ENCODE measurements around the gene MBD3L5.

Gene MBD3L5

DNA sequence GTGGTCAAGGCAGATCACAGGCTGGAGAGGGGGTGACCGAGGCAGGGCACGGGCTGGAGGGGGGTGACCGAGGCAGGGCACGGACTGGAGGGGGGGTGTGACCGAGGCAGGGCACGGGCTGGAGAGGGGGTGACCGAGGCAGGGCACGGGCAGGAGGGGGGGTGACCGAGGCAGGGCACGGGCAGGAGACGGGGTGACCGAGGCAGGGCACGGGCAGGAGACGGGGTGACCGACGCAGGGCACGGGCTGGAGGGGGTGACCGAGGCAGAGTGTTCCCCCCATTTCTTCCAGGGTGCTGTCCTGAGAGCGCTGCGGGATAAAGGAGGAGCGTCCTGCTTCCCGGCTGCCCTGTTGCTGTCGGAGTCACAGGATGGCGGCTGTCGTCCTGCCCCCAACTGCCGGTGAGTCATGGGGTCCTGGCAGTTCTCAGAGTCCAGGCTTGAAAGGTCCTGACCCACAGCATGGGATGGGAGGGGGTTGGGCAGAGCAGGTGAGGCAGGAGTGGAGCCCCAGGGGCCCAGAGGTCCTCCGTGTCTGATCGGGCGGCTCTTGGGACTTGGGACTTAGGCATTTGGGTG, 44.4 kb downstream of the MBD3L5 start:
- Histone ChIP-seq H3K4me3 (ENCODE audit: low read length in 2 of 2) (no peak overlapping the region), H3K4ac (ENCODE audit: low read length) (no peak overlapping the region), H2AFZ (ENCODE audit: low read length) (no peak overlapping the region), H3K27ac (replicated peaks; ENCODE audit: low read length) (no peak overlapping the region), H3K27me3 (ENCODE audit: control insufficient read depth in 3 of 3, insufficient read depth in 3 of 3, low read depth in 1 of 3, low read length in 3 of 3) (no peaks in the 10 kb centered on the region), H2BK5ac (ENCODE audit: low read length) (no peak overlapping the region), H4K8ac (ENCODE audit: low read depth, low read length) (no peak overlapping the region), H3K23ac (ENCODE audit: low read depth, low read length, poor library complexity) (no peak overlapping the region), H3K9ac (ENCODE audit: low read depth, low read length, poor library complexity) (no peak overlapping the region), H3K4me1 (ENCODE audit: control insufficient read depth in 2 of 2, insufficient read depth in 1 of 2, low read depth in 1 of 2, low read length in 2 of 2) (peaks cover 0 to 4% of the 10 kb centered on the region in 2 donors), H3K18ac (ENCODE audit: low read length) (no peak overlapping the region), H3K79me1 (ENCODE audit: low read depth, low read length) (peaks cover 2% of the 10 kb centered on the region), H3K4me2 (ENCODE audit: insufficient read depth, low read length, poor library complexity, severe bottlenecking) (no peak overlapping the region), H3K9me3 (replicated peaks in 1 of 2; ENCODE audit: control insufficient read depth in 2 of 2, insufficient read depth in 1 of 2, low read depth in 1 of 2, low read length in 2 of 2) (peaks cover 16 to 49% of the 10 kb centered on the region in 2 donors), H2BK15ac (ENCODE audit: low read length) (no peak overlapping the region), H3K14ac (ENCODE audit: low read length) (no peak overlapping the region), H2AK5ac (ENCODE audit: low read depth, low read length) (no peak overlapping the region), H2BK12ac (ENCODE audit: low read length) (no peak overlapping the region), H3K36me3 (replicated peaks in 1 of 2; ENCODE audit: control insufficient read depth in 2 of 2, insufficient read depth in 2 of 2, low read length in 2 of 2) (peaks cover 45 to 90% of the 10 kb centered on the region in 2 donors), H4K91ac (ENCODE audit: low read depth, low read length, poor library complexity) (no peak overlapping the region), H2BK120ac (ENCODE audit: low read depth, low read length) (no peak overlapping the region)
- no CpG with 5 or more reads among the region's 29 CpGs for WGBS, 2 donors (ENCODE audit: extremely low coverage in 2 of 2, insufficient read length in 2 of 2, insufficient replicate concordance in 1 of 2)
- DNase-seq (ENCODE audit: low spot score), result no peak

DNA sequence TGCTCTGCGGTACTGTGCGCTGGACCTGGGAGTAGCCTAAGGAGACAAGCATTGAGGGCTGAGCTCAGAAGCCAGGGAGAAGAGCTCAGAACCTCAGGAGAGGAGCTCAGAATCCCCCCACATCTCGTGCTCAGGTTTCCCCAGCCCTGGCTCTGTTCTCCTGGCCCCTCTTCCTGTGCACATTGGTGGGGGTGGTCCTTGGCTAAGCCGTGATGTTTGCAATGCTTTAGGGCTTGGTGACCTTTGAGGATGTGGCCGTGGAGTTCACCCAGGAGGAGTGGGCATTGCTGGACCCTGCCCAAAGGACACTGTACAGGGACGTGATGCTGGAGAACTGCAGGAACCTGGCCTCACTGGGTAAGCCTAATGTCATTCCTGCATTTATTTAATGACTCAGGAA, 45.8 kb downstream of the MBD3L5 start:
- H3K27me3 ChIP-seq (ENCODE audit: control insufficient read depth in 3 of 3, insufficient read depth in 3 of 3, low read depth in 1 of 3, low read length in 3 of 3), result no peaks in the 10 kb centered on the region
- H2BK5ac ChIP-seq (ENCODE audit: low read length), result no peak overlapping the region
- no peak overlapping the region for H2BK12ac ChIP-seq (ENCODE audit: low read length)
- H3K18ac ChIP-seq (ENCODE audit: low read length), result no peak overlapping the region
- peaks cover 56 to 95% of the 10 kb centered on the region in 2 donors for H3K36me3 ChIP-seq (replicated peaks in 1 of 2; ENCODE audit: control insufficient read depth in 2 of 2, insufficient read depth in 2 of 2, low read length in 2 of 2)
- no peak overlapping the region for H4K8ac ChIP-seq (ENCODE audit: low read depth, low read length)
- H3K4me1 ChIP-seq (ENCODE audit: control insufficient read depth in 2 of 2, insufficient read depth in 1 of 2, low read depth in 1 of 2, low read length in 2 of 2), result no peaks in the 10 kb centered on the region
- no peak overlapping the region for H3K14ac ChIP-seq (ENCODE audit: low read length)
- no peak overlapping the region for H2AK5ac ChIP-seq (ENCODE audit: low read depth, low read length)
- H3K9me3 ChIP-seq (replicated peaks in 1 of 2; ENCODE audit: control insufficient read depth in 2 of 2, insufficient read depth in 1 of 2, low read depth in 1 of 2, low read length in 2 of 2), result peaks cover 28 to 63% of the 10 kb centered on the region in 2 donors
- H3K4ac ChIP-seq (ENCODE audit: low read length), result no peak overlapping the region
- no peak overlapping the region for H2AFZ ChIP-seq (ENCODE audit: low read length)
- no peak overlapping the region for H3K27ac ChIP-seq (replicated peaks; ENCODE audit: low read length)
- H4K91ac ChIP-seq (ENCODE audit: low read depth, low read length, poor library complexity), result no peak overlapping the region
- no peak overlapping the region for H3K9ac ChIP-seq (ENCODE audit: low read depth, low read length, poor library complexity)
- no peak overlapping the region for H3K23ac ChIP-seq (ENCODE audit: low read depth, low read length, poor library complexity)
- H2BK15ac ChIP-seq (ENCODE audit: low read length), result no peak overlapping the region
- no peak overlapping the region for H3K4me2 ChIP-seq (ENCODE audit: insufficient read depth, low read length, poor library complexity, severe bottlenecking)
- no peak overlapping the region for H3K4me3 ChIP-seq (ENCODE audit: low read length in 2 of 2)
- peaks cover 1% of the 10 kb centered on the region for H3K79me1 ChIP-seq (ENCODE audit: low read depth, low read length)
- no peak overlapping the region for H2BK120ac ChIP-seq (ENCODE audit: low read depth, low read length)
- WGBS, 2 donors (ENCODE audit: extremely low coverage in 2 of 2, insufficient read length in 2 of 2, insufficient replicate concordance in 1 of 2), result no CpG with 5 or more reads among the region's 6 CpGs
- no peak for DNase-seq (ENCODE audit: low spot score)

DNA sequence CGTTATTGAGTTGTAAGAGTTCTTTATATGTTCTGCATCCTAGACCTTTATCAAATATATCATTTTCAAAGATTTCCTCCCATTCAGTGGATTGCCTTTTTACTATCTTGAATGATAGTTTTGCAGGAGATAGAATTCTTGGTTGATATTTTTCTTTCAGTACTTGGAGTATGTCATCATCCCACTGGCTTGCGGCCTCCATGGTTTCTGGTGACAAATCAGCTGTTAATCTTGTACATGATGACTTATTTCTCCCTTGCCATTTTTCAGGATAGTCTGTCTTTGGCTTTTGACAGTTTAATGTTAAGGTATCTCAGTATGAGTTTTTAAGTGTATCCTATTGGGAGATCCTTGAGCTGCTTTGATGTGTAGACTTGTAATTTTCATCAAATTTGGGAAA, 47.6 kb downstream of the MBD3L5 start:
- Histone ChIP-seq H2BK120ac (ENCODE audit: low read depth, low read length) (no peak overlapping the region), H2BK5ac (ENCODE audit: low read length) (no peak overlapping the region), H3K4me3 (ENCODE audit: low read length in 2 of 2) (no peak overlapping the region), H3K9ac (ENCODE audit: low read depth, low read length, poor library complexity) (no peak overlapping the region), H4K91ac (ENCODE audit: low read depth, low read length, poor library complexity) (no peak overlapping the region), H3K4ac (ENCODE audit: low read length) (no peak overlapping the region), H3K14ac (ENCODE audit: low read length) (no peak overlapping the region), H3K27ac (replicated peaks; ENCODE audit: low read length) (no peak overlapping the region), H2BK15ac (ENCODE audit: low read length) (no peak overlapping the region), H2AFZ (ENCODE audit: low read length) (no peak overlapping the region), H4K8ac (ENCODE audit: low read depth, low read length) (no peak overlapping the region), H3K18ac (ENCODE audit: low read length) (no peak overlapping the region), H3K9me3 (replicated peaks in 1 of 2; ENCODE audit: control insufficient read depth in 2 of 2, insufficient read depth in 1 of 2, low read depth in 1 of 2, low read length in 2 of 2) (peaks cover 42 to 75% of the 10 kb centered on the region in 2 donors), H3K36me3 (replicated peaks in 1 of 2; ENCODE audit: control insufficient read depth in 2 of 2, insufficient read depth in 2 of 2, low read length in 2 of 2) (peaks cover 61 to 99% of the 10 kb centered on the region in 2 donors), H2AK5ac (ENCODE audit: low read depth, low read length) (no peak overlapping the region), H3K4me1 (ENCODE audit: control insufficient read depth in 2 of 2, insufficient read depth in 1 of 2, low read depth in 1 of 2, low read length in 2 of 2) (no peaks in the 10 kb centered on the region), H3K4me2 (ENCODE audit: insufficient read depth, low read length, poor library complexity, severe bottlenecking) (no peak overlapping the region), H3K27me3 (ENCODE audit: control insufficient read depth in 3 of 3, insufficient read depth in 3 of 3, low read depth in 1 of 3, low read length in 3 of 3) (no peaks in the 10 kb centered on the region), H3K79me1 (ENCODE audit: low read depth, low read length) (peaks cover 1% of the 10 kb centered on the region), H2BK12ac (ENCODE audit: low read length) (no peak overlapping the region), H3K23ac (ENCODE audit: low read depth, low read length, poor library complexity) (no peak overlapping the region)
- whole genome bisulfite sequencing, 2 donors (ENCODE audit: extremely low coverage in 2 of 2, insufficient read length in 2 of 2, insufficient replicate concordance in 1 of 2), result no CpG with 5 or more reads among the region's 2 CpGs
- DNase-seq (ENCODE audit: low spot score), result no peak

All from neuronal stem cell (in vitro differentiated cells).